ENCODE results near the gene APAF1.
A peak's percentile ranks its signal among the peaks of the same experiment; 100 is the strongest.
"Not testable (repeated sequence)": the region's sequence is repeated elsewhere in the genome, so short reads cannot be mapped to it uniquely, and the experiment has no call there.

Gene APAF1

DNA sequence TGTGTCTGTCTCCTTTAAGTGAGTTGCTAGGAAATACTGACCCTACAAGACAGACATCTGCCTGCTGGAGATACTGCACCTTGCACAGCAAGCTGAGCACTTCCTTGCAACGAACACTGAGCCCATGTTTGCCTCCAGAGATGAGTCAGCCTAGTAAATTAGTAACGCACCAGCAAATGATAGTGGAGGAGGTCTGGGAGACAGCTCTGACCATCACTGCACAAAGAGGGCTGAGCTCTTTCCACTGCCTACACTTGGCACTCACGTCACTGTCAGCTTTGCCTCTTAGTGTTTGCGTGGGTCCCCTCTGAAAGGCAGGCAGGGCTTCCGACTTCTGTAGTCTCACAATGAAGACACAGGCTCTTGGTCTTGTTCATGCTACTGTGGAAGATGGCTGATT is 109.0 kb downstream of the APAF1 start:
- H3K4me3 ChIP-seq (replicated peaks; ENCODE audit: low read depth, low read length) = no peak overlapping the region
- TF ChIP-seq, protein P1, sequence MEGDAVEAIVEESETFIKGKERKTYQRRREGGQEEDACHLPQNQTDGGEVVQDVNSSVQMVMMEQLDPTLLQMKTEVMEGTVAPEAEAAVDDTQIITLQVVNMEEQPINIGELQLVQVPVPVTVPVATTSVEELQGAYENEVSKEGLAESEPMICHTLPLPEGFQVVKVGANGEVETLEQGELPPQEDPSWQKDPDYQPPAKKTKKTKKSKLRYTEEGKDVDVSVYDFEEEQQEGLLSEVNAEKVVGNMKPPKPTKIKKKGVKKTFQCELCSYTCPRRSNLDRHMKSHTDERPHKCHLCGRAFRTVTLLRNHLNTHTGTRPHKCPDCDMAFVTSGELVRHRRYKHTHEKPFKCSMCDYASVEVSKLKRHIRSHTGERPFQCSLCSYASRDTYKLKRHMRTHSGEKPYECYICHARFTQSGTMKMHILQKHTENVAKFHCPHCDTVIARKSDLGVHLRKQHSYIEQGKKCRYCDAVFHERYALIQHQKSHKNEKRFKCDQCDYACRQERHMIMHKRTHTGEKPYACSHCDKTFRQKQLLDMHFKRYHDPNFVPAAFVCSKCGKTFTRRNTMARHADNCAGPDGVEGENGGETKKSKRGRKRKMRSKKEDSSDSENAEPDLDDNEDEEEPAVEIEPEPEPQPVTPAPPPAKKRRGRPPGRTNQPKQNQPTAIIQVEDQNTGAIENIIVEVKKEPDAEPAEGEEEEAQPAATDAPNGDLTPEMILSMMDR (IDR thresholded peaks at IDR 0.05; ENCODE audit: low read length, missing control alignments) = no peak
- DNase-seq (ENCODE audit: low read depth) = peak; percentile 7

DNA sequence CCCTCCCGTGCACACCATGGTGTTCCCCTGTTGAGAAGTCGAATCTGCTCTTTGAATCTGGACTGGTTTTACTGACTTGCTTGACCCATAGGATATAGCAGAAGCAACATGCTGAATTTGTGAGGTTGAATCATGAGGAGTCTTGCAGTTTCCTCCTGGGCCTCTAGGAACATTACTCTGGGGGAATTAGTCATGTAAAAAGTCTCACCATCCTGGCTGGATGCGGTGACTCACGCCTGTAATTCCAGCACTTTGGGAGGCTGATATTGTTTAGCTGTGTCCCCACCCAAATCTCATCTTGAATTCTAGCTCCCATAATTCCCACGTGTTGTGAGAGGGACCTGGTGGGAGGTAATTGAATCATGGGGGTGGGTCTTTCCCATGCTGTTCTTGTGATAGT is 110.8 kb downstream of the APAF1 start:
- DNase-seq (ENCODE audit: low read depth) = peak; percentile 45

DNA sequence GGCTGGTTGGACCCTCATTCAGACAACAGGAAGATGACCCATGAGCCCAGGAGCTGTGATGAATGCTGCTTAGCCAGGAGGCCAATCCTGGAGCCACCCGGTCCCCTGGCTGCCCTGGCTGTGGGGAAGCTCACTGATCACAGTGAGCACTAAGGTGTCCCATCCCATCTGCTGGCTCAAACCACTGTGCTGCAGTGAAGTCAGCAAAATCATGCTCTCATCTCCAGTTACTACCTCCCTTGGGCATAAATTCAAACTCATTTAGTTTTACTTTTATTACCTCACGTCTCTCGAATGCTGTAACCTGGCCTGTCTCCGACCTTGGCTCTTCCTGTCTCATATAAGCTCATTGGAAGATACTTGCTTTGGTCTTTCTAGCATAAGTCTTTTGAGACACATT is 112.4 kb downstream of the APAF1 start:
- H3K4me3 ChIP-seq (replicated peaks; ENCODE audit: low read depth, low read length) = no peak overlapping the region
- DNase-seq (ENCODE audit: low read depth) = no peak
- TF ChIP-seq, protein P1 (IDR thresholded peaks at IDR 0.05; ENCODE audit: low read length, missing control alignments) = no peak

More for the DNA sequence above, 110.8 kb downstream of the APAF1 start:
- not testable (repeated sequence) for H3K4me3 ChIP-seq (replicated peaks; ENCODE audit: low read depth, low read length)

DNA sequence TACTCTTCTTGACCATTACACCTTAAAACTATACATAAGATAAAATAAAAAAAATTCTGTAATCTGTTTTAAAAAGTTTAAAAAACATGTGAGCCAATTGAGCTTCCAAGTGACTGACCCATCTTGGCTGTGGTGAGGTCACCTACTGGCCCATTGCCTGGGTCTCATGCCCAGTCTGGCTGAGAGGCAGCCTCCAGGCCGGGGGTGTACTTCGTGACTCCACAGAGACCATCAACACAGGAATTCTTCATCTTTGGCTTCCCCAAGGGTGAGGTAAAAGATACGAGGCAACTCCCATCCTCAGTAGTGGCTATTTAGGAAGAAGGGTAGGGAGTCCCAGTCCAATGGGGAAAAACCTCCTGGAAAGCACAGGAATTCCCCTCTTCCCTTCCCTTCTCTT is 113.2 kb downstream of the APAF1 start:
- TF ChIP-seq, protein P1 (IDR thresholded peaks at IDR 0.05; ENCODE audit: low read length, missing control alignments) = no peak
- peak; percentile 13 for DNase-seq (ENCODE audit: low read depth)

DNA sequence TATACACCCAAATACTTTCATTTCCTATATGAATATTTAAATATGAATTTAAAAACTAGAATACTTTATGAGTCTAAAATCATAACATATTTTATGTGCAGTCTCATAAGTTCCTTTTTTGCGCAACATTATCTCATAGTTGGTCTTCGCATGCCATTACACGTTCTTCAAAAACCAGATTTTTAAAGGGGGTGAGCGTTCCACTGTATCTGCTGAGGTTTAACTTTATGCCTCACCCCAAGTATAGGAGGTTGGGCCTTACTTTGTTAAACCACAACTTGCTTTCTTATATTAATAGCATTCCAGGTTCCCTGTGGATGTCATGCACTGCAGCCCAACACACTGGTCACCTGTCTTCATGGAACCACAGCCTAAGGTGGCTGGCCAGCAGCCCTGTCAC is 118.6 kb downstream of the APAF1 start:
- no peak for DNase-seq (ENCODE audit: low read depth)
- no peak overlapping the region for H3K4me3 ChIP-seq (replicated peaks; ENCODE audit: low read depth, low read length)
- TF ChIP-seq, protein P1 (IDR thresholded peaks at IDR 0.05; ENCODE audit: low read length, missing control alignments) = no peak

More for the DNA sequence above, 113.2 kb downstream of the APAF1 start:
- H3K4me3 ChIP-seq (replicated peaks; ENCODE audit: low read depth, low read length) = no peak overlapping the region

DNA sequence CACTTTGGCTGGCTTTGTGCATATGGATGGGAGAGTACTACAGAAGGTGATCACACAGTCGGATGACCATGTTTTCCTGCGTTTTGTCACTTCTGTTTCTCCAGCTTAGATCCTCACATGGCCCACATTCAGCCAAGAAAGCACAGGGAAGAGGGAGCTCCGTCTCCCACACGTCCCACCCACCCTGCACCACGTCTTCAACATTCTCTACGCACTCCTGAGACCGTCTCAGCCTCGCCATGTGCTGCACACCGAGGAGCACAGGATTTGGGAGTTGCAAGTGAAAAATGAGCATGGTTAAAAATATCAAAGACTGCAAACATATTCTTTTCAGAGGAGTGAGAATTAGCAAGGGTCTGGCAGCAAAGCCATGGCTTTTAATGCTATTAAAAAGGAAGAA is 122.2 kb downstream of the APAF1 start:
- TF ChIP-seq, protein P1 (IDR thresholded peaks at IDR 0.05; ENCODE audit: low read length, missing control alignments) = no peak
- DNase-seq (ENCODE audit: low read depth) = no peak
- no peak overlapping the region for H3K4me3 ChIP-seq (replicated peaks; ENCODE audit: low read depth, low read length)

DNA sequence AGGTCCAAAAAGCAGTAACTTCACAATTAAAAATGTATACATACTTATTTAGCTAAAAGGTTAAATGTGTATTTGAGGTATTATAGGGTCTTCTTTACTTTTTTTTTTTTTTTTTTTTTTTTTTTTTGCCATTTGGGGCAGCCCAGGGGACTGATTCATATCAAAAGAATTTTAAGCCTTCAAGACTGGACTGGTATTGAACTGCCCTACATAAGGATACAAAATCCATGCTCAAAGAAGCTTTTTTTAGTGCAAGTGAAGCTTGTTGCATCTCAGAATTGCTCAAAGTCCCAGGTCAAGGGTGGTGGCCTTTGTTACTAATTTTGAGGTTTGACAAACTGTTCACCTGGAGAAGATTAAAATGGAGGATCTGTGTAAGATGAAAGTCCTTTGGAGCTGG is 124.0 kb downstream of the APAF1 start:
- no peak overlapping the region for H3K4me3 ChIP-seq (replicated peaks; ENCODE audit: low read depth, low read length)
- no peak for DNase-seq (ENCODE audit: low read depth)
- TF ChIP-seq, protein P1 (IDR thresholded peaks at IDR 0.05; ENCODE audit: low read length, missing control alignments) = no peak

All from fibroblast of pulmonary artery (primary cell).